Hepatocyte (in vitro differentiated cells): ENCODE measurements around the gene SYNGAP1. TPM values are rescaled to one million over a fixed set of nuclear protein-coding genes. Genes with fewer than 3 reads are reported as not detected.
A peak's percentile ranks its signal among the peaks of the same experiment; 100 is the strongest.

Experiments used
- DNase-seq: peaks from one replicate; pipeline ENCODE4 v3.0.0-alpha.2; 2016; ENCODE audit warnings: low spot score
- H2AFZ ChIP-seq: fragments of 200-600 bp; sonication (generic); 2 replicates; pipeline ENCODE4 v1.6.0; 2016; ENCODE audit warnings: antibody characterized with exemption, mild to moderate bottlenecking
- H3K27ac ChIP-seq: fragments of 200-600 bp; sonication (generic); 2 replicates; pipeline ENCODE4 v1.5.1; 2016; ENCODE audit warnings: mild to moderate bottlenecking
- H3K27me3 ChIP-seq: fragments of 200-600 bp; sonication (generic); 2 replicates; pipeline ENCODE4 v1.6.1; 2016
- H3K36me3 ChIP-seq: fragments of 200-600 bp; sonication (generic); replicated peaks from 2 replicates; pipeline ENCODE4 v1.5.1; 2016; ENCODE audit warnings: low read depth; ENCODE audit not compliant: insufficient read depth
- H3K4me1 ChIP-seq: fragments of 200-600 bp; sonication (generic); 2 replicates; pipeline ENCODE4 v1.5.1; 2016; ENCODE audit warnings: mild to moderate bottlenecking, moderate library complexity; ENCODE audit not compliant: insufficient read depth
- H3K4me2 ChIP-seq: fragments of 200-600 bp; sonication (generic); 2 replicates; pipeline ENCODE4 v1.6.0; 2016
- H3K4me3 ChIP-seq: fragments of 200-600 bp; sonication (generic); 2 replicates; pipeline ENCODE4 v1.5.1; 2016; ENCODE audit warnings: mild to moderate bottlenecking
- H3K79me2 ChIP-seq: fragments of 200-600 bp; sonication (generic); 2 replicates; pipeline ENCODE4 v1.6.0; 2017; ENCODE audit warnings: mild to moderate bottlenecking
- H3K9me2 ChIP-seq: fragments of 200-600 bp; sonication (generic); replicated peaks from 2 replicates; pipeline ENCODE4 v1.6.0; 2017; ENCODE audit warnings: mild to moderate bottlenecking; ENCODE audit not compliant: insufficient read depth
- H3K9me3 ChIP-seq: fragments of 200-600 bp; sonication (generic); 2 replicates; pipeline ENCODE4 v1.5.1; 2016; ENCODE audit warnings: low read depth, mild to moderate bottlenecking
- H4K20me1 ChIP-seq: fragments of 200-600 bp; sonication (generic); 2 replicates; pipeline ENCODE4 v1.6.0; 2016; ENCODE audit warnings: mild to moderate bottlenecking; ENCODE audit not compliant: insufficient read depth, poor library complexity, severe bottlenecking
- CTCF ChIP-seq: fragments of 200-600 bp; sonication (generic); IDR thresholded peaks from 2 replicates; pipeline ENCODE4 v1.5.1; 2016; ENCODE audit warnings: antibody characterized with exemption, mild to moderate bottlenecking; ENCODE audit not compliant: poor library complexity
- EZH2 ChIP-seq: fragments of 200-600 bp; sonication (generic); IDR thresholded peaks from 2 replicates; pipeline ENCODE4 v1.6.1; 2016; ENCODE audit warnings: antibody characterized with exemption, mild to moderate bottlenecking, borderline replicate concordance
- EZH2phosphoT487 ChIP-seq: fragments of 200-600 bp; sonication (generic); IDR thresholded peaks from one replicate; pipeline ENCODE4 v1.6.1; 2018; ENCODE audit warnings: antibody characterized with exemption, mild to moderate bottlenecking, low read depth, moderate library complexity; ENCODE audit not compliant: unreplicated experiment, severe bottlenecking
- WGBS: methylation state at CpG from one replicate; pipeline ENCODE4 v1.1.6; 2016; ENCODE audit warnings: low lambda C conversion rate; ENCODE audit errors: missing lambda C conversion rate; 5-methylcytosine and 5-hydroxymethylcytosine counted together
- polyA plus RNA-seq: library from polyadenylated mRNA; unstranded; fragments of >200 nt; fragmentation: Nextera tagmentation; extraction: Ambion mirVana; gene quantifications from 2 replicates; pipeline ENCODE4 v1.2.1, GENCODE V29; 2016
- total RNA-seq: library from RNA; depleted of rRNA; stranded (reverse); fragments of >200 nt; gene quantifications from 2 replicates; pipeline ENCODE4 v1.2.3, GENCODE V29; 2014

Gene SYNGAP1
- total and polyA plus RNA-seq, 2 experiments from 2014 or later = 5.7 to 6.6 TPM

- H4K20me1 ChIP-seq = no peaks in the 10 kb centered on the region
- H3K27ac ChIP-seq = no peak overlapping the region
- TF ChIP-seq EZH2phosphoT487 (no peak), EZH2 (no peak), CTCF (no peak)
- H3K79me2 ChIP-seq = no peaks in the 10 kb centered on the region
- WGBS = 94% methylated on average over 2 of the region's 2 CpGs
- no peaks in the 10 kb centered on the region for H3K36me3 ChIP-seq
- no peak overlapping the region for H3K4me3 ChIP-seq
- no peak overlapping the region for H3K4me2 ChIP-seq
- H2AFZ ChIP-seq = no peak overlapping the region
- no peaks in the 10 kb centered on the region for H3K9me2 ChIP-seq
- DNase-seq = no peak
- no peaks in the 10 kb centered on the region for H3K9me3 ChIP-seq
- H3K4me1 ChIP-seq = no peaks in the 10 kb centered on the region
- H3K27me3 ChIP-seq = no peaks in the 10 kb centered on the region
Measured at GRCh38 chr6:33380272-33380981, 39.4 kb upstream of the SYNGAP1 start.

DNA sequence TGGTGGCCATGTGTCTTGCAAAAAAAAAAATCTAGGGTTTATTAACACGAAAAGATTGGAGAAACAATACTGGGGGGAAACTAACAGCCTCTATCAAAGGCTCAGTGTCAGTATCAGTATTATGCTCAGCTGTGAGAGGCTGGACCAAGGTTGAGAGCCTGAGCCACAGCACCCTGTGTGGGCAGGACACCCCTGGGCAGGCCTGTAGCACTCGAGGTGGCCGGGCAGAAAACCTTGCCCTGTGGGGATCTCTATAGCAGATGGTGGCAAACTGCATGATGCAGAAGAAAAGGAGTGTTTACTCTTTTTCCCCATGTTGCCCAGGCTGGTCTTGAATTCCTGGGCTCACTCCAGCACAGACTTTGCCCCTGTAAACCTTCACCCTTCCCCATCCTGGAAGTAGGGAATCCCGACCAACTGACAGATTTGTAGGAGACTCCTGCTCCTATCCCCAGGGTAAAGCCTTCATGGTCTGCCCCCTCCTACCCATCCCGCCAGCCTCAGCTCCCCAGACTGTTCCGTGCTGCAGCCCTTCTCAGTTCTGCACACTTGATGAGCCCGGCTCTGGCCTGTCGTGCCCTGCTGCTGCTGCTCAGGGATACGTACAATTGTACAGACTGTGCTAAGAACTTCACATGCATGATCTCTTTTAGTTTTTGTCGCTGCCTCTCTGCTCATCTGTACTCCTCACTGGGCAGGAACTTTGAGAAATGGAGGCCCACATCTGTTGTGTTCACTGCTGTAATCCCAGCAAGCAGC is 36.3 kb upstream of the SYNGAP1 start:
- DNase-seq = no peak
- TF ChIP-seq EZH2phosphoT487 (no peak), CTCF (no peak), EZH2 (no peak)
- Histone ChIP-seq H3K9me3 (no peaks in the 10 kb centered on the region), H3K27ac (no peak overlapping the region), H4K20me1 (no peaks in the 10 kb centered on the region), H3K4me3 (no peak overlapping the region), H3K36me3 (no peaks in the 10 kb centered on the region), H3K79me2 (no peaks in the 10 kb centered on the region), H3K4me2 (no peak overlapping the region), H3K4me1 (no peaks in the 10 kb centered on the region), H2AFZ (no peak overlapping the region), H3K27me3 (no peaks in the 10 kb centered on the region), H3K9me2 (no peaks in the 10 kb centered on the region)
- WGBS = 82% methylated on average over 10 of the region's 10 CpGs

- 32% methylated on average over 4 of the region's 4 CpGs for WGBS
Measured at GRCh38 chr6:33384581-33385020, 35.3 kb upstream of the SYNGAP1 start.

More at GRCh38 chr6:33384581-33385020, 35.3 kb upstream of the SYNGAP1 start:
- H4K20me1 ChIP-seq = no peaks in the 10 kb centered on the region
- no peaks in the 10 kb centered on the region for H3K9me2 ChIP-seq
- H3K36me3 ChIP-seq = no peaks in the 10 kb centered on the region
- no peaks in the 10 kb centered on the region for H3K9me3 ChIP-seq
- no peak overlapping the region for H3K27ac ChIP-seq
- H3K4me1 ChIP-seq = no peaks in the 10 kb centered on the region
- H3K4me2 ChIP-seq = no peak overlapping the region
- no peak overlapping the region for H3K4me3 ChIP-seq
- no peak overlapping the region for H2AFZ ChIP-seq
- DNase-seq = peak; percentile 48
- TF ChIP-seq EZH2 = no peak
- peak; percentile 39 for TF ChIP-seq CTCF
- TF ChIP-seq EZH2phosphoT487 = no peak
- H3K79me2 ChIP-seq = no peaks in the 10 kb centered on the region
- no peaks in the 10 kb centered on the region for H3K27me3 ChIP-seq
